Activated T-cell treated with anti-CD3 and anti-CD28 coated beads for 4 hours (primary cell): ENCODE measurements around the gene BABAM1.
A peak's percentile ranks its signal among the peaks of the same experiment; 100 is the strongest.

Source experiments
- DNase-seq: peaks from one replicate; pipeline ENCODE4 v3.0.0-alpha.2; 2020

BABAM1 gene

DNA sequence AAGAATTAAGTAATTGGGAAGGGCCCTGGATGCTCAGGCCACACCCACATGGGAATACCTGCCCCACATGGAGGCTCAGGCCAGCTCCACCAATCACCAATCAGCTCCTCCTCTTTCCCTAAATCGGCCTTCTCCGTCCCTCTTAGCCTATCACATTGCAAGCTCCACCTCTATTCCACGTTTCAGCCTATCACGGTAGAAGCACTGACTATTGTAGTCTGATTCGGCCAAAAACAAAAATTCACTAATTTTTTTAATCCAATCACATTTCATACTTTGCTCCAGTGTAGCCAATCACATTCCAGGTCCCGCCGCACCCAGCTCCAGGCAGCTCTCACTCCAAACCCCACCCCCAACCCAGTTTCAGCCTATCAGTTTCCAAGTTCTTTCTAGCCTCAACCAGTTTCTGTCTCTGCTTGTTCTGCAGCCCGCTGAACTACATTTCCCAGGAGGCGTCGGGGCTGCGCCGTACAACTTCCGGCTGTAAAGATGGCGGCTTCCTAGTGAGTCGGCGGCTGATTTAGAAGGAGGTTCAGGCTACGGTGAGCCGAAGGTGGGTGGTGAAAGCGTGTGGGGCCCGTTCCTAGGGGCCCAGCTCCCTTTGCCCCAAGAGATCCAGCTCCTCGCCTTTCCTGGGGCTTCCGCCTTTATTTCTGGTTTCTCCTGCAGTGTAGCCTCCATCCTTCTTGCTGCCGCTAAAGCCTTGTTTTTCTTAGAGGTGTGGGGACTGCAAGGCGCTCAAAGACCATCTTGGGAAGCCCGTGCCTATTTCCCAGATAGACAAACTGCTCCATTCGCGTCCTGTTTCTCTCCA is at the start of gene BABAM1:
TSS of gene BABAM1 (plus strand) at position 469 of the 814 bp plus-strand sequence. CDS start 1,364 bp downstream, outside the sequence.
- peak; percentile 88 for DNase-seq

DNA sequence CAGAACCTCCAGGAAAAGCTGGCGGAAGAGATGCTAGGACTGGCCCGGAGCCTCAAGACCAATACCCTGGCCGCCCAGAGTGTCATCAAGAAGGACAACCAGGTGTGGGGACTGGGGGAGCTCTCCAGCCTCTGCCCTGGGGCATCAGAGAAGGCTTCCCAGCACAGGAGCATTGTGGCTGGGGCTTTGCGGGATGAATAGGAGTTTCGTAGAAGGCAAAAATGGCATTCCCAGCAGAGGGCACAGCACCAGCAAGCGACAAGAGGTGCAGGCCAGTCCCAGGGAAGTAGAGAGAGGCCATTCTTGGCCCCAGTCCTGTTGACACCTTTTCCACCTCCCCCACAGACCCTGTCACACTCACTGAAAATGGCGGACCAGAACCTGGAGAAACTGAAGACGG is 48.0 kb upstream of the BABAM1 start:
- no peak for DNase-seq

DNA sequence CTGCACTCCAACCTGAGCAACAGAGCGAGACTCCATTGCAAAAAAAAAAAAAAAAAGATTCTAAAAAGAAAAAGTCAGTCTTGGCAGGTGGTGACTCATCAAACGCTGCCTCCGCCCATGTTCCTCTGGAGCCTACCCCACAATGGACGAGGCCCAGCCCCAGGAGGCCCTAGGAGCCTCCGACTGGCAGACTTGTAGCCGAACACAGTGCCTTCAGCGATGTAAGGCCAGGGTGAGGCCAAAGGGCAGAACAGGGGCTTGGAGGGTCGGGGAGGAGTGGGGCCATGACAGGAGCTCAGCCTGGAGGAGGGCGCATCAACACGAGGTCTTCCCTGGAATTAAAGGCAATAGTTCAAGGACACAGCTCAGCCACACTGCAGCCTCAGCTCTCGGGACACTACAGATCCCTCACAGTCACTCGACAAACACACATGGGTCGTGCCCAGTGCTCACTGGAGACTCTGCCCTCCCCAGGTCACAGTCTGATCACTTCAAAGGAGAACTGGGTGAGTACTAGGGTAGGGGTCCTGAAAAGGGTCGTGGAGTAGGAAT is 47.0 kb upstream of the BABAM1 start:
- DNase-seq: no peak

DNA sequence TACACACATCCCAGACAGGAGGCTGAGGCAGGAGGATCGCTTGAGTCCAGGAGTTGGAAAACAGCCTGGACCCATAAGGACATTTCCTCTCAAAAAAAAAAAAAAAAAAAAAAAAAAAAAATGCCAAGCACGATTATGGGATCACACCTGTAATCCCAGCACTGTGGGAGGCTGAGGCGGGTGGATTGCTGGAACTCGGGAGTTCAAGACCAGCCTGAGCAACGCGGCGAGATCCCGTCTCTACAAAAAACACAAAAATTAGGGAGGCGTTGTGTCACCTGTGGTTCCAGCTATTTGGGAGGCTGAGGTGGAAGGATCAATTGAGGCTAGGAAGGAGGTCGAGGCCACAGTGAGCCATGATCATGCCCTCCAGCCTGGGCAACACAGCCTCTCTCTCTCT is 42.2 kb upstream of the BABAM1 start:
- DNase-seq: no peak

DNA sequence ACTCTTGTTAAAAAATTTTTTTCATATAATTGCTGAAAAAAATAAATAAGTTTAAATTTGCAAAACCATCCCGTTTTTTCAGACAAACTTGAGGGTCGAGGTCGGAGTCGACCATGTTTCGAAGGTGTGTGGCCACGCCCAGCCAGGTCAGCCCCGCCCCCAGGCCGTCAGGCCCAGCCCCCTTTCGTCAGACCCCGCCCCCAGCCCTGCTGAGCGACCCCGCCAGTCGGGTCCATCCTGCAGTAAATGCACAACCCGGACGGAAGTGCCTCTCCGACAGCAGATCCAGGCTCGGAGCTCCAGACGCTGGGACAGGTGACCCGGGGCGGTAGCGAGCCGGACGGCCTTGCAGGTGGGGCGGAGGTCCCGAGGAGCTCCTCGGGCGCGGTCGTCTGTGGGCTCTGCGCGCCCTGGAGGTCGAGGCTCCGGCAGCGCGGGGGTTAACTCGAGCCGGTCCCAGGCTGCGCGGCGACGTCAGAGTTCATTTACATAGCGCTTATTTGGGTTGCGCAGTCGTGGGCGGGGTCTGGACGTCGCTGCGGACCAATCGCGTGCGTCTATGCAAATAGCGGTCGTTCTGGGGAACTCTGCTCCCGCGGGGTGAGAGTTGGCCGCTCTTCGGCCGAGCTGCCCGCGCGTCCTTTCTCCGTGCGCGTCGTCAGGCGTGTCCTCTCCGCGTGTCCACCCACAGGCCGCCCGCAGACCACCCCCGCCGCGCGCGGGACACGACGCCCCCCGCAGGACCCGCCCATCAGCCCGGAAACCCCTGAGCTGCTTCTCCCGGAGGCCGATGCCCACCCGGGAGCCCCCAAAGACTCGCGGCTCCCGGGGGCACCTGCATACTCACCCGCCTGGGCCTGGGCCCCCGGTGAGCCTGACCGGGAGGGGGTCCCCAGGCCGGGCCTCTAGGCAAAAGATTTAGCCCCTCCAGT is 41.0 kb upstream of the BABAM1 start, which contains the start of gene OCEL1:
TSS of gene OCEL1 (plus strand) at position 225 of the 932 bp plus-strand sequence. CDS start at position 247, 22 bp downstream.
- peak; percentile 92 for DNase-seq

DNA sequence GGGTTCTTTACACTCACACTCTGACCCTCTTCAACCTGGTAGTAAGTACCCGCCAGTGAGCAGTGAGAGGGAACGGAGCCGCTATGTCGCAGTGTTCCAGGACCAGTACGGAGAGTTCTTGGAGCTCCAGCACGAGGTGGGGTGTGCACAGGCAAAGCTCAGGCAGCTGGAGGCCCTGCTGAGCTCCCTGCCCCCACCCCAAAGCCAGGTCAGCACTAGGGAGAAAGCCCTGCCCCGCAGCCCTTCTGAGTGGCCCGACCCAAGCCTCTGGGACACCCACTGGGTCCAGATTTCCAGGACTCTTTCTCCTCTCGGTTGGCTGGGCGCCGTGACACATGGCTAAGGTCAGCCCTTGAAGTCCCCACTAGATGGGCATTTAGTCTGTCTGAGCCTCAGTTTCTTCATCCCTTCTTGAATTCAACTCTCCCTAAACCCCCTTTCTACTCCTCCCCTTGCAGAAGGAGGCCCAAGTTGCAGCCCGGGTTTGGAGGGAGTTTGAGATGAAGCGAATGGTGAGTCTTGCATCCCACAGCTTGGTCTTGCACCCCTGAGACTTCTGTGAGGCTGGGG is 39.4 kb upstream of the BABAM1 start:
- no peak for DNase-seq

DNA sequence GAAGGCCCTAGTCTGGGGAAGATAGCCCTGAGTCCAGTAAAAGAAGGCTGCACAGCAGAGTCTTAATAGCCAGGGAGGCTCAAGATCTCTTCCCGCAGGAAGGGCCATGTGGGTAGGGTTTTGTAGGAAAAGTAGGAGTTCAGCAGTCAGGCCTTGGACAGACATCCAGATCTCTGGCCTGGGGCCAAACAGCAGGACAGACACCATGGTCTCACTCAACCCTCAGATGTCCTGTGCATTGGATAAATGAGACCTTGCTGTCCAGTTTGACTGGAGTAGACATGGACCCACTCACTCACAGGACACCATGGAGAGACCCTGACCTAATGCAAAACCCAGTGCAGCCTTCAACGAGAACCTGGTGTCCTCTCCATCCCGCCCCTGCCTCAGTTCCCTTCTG is 37.4 kb upstream of the BABAM1 start:
- DNase-seq: no peak

DNA sequence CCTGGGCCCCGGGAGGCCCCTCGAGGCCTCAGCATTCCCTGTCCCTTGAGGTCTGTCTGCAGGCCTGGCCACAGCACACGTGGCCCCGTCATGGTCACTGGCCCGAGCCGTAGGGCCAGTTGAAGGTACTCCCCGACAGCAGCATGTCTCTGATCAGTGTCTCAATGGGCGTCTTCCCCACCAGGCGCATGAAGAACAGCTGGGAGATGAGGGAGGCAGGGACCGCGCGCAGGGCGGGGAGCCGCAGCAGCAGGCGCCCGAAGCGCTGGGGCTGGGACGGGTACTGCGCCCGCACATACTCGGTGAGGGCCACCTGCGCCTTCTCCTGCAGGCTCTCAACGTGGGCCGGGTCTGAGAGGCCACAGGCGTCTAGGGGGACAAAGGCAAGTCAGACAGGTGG is 35.0 kb upstream of the BABAM1 start:
- no peak for DNase-seq

DNA sequence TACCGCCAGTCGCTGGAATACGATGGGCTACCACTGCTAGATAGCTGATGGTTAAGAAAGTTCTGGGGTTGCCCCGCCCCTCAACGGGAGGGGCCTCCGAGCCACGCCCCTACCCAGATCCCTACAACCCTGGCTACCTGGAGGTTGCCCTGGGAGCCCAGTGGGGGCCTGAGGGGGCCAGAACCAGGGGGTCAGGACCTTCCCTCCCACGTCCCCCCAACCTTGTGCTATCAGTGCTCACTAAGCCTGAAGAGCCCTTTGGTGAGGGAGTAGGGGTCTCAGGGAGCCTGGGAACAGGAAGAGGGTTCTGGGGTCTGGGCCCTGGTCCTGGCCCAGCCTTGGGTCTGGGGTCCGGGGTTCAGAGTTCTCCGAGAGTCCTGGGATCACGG is 32.3 kb upstream of the BABAM1 start:
- peak; percentile 50 for DNase-seq

DNA sequence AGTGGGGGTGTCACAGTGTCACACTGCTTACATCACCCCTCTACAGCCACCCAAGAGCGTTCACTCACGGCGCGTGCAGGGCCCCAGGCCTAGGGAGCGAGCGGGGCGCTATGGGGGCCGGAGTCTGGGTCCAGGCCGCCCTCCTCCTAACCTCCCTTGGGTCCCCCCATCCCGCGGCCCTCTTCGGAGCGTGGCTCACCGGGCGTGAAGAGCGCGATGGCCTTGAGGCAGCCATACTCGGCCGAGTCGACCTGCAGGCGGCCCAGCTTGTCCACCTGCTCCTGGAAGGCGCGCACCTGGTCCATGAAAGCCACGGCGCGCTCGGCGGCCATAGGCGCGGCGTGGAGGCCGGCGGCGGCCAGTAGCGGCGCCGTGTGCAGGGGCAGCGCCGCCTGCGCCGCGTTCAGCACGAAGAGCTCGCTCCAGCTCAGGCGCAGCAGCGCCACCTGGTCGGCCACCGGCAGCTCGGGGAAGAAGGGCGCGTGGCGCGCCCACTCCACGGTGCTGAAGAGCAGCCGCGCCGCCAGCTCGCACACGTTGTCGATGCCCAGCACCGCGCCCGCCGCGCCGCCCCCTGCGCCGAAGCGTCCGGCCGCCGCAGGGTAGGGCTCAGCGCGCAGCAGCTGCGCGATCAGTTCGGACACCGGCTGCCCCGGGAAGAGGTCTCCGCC is 31.8 kb upstream of the BABAM1 start:
- peak; percentile 51 for DNase-seq

DNA sequence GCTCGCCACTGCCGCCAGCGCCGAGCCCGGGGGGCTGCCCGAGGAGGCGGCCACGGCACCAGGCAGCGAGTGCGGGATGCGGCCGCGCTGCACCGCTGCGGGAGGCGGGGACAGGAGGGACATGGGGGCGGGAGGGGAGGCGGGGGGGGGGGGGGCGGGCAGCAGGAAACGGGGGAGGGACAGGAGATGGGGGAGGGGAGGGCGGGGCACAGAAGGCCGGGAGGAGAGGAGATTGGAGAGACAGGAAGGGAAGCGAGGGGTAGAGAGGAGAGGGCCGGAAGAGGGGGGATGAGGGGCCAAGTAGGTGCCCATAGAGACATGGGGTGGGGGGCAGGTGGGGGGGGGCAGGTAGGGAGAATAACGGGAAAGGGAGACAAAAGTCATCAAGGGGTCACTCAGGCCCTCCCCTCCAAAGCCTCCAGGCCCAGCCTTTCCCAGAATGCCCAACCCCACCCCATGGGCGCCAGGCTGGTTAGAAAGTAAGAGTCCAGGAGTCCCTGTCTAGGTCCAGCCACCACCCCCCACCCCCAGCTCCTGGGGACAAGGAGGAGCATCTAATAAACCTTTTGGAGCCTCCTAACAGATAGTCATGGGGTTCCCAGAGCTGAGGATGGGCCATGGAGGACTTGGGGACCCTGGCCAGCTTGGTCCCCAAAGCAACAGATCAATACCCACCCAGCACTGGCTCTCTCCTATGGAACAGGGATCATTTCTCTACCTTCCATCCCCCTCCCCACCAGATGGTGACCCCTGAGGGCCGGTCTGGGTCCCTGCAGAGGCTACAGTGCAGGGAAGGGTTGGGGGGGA is 31.1 kb upstream of the BABAM1 start:
- DNase-seq: no peak

DNA sequence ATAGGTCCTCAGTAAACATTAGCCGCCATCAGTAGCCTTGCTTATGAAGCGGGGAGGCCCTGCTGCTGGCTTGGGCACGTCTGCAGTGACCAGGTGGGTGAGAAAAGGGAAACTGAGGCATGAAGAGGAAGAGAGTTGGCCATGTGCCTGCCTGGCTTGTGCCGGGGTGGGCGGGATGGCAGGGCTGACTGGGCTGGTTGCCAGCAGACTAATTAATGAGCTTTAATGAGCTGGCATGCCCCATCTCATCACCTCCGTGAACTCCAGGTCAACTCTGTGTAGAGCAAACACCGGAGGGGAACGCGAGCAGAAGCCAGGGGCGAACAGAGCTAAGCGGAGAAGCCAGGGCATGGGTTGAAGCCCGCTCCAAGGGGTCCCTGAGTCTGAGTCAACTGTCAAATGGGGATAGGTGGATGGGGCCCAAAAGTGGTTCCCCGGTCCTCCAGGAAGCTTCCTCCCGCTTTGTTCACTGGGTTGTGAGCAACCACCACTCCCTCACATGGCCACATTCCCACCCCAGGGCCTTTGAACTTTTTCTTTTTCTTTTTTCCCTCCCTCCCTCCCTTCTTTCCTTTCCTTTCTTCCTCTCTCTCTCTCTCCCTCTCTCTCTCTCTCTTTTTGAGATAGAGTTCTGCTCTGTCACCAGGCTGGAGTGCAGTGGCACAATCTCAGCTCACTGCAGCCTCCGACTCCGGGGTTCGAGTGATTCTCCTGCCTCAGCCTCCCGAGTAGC is 30.3 kb upstream of the BABAM1 start:
- no peak for DNase-seq

DNA sequence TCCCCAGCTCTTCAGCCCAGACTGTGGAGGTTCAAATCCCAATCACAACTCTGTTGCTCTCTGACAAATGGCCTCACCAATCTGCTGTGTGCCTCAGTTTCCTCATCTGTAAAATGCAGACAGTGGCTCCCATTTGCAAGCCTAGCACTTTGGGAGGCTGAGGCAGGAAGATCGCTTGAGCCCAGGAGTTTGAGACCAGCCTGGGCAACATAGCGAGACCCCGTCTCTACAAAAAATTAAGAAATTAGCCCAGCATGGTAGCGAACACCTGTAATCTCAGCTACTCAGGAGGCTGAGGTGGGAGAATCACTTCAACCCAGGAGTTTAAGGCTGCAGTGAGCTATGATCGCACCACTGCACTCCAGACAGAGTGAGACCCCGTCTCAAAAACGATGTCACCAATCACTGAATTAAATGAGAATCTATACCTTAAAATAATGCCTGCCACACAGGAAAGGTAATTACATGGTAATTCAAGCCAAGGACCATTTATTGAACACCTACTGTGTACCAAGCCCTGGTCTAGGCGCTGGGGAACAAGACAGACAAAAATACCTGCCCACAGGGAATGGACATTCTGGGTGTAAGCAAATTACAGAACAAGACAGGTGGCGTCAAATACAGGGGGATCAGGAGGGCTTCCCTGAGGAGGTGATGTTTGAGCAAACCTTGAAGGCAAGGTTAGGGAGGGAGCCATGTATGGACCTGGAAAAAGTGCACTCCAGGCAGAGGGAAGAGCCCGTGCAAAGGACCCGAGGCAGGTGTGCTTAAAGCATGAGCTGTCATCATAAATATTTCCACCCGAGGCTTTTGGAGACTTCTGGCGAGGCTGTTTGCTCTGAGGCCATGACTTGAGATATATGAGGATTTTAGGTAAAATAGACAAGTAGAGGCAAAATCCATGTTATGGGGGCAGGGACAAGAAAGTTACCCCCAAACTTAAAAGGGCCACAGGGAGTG is 29.2 kb upstream of the BABAM1 start:
- no peak for DNase-seq

DNA sequence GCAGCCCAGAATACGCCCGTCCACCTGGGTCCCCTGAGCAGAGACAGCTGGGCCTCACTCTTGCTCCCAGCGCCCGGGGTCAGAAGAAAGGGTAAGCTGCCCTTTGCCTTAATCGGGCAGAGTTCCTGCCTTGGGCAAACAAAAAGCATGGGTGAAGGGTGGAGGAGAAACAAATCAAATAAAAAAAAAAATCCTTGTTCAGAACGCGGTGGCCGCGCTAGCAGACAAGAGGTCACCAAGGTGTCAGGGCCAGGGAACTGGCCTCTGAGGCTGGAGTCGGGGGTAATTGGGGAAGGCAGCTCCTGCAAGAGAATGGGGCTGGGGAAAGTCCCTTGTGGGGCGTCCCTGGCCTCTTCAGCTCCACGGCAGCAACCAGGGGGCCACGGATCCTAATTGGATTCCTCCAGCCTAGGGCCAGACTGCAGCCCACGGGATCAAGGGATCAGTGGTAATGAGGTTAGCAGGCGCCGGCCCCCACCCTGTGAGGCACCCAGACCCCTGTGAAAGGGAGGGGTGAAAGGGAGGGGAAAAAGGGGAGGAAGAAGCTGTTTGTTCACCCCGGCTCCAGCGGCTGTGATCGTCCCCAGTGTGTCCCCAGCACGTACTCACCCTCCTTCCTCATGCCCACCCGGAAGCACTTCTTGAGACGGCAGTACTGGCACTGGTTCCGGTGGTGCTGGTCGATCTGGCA is 27.0 kb upstream of the BABAM1 start:
- no peak for DNase-seq

DNA sequence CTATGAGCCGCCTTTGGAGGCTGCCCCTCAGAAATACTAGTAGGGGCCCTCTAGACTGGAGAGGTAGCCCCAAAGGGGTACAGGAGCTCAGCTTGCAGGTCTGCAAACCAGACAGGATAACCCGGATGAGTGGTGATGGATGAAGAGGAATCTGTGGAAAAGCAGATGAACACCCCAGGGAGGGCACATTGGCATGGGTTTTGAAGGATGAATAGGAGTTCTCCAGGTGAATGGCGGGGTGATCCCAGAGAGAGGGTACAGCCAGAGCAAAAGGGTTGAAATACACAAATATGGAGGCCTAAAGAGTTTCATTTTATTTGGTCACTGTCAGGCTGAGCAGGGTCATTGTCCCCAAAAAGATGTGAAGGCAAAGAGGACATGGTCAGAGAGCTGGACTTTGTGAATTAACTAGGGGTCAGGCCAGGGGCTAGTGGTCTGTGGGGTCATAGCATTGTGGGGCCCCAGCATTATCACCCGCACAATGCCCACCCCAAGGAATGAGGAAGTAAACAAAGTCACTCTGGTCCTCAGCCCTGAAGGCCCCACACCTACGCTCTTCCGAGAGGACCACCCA is 26.3 kb upstream of the BABAM1 start:
- no peak for DNase-seq

DNA sequence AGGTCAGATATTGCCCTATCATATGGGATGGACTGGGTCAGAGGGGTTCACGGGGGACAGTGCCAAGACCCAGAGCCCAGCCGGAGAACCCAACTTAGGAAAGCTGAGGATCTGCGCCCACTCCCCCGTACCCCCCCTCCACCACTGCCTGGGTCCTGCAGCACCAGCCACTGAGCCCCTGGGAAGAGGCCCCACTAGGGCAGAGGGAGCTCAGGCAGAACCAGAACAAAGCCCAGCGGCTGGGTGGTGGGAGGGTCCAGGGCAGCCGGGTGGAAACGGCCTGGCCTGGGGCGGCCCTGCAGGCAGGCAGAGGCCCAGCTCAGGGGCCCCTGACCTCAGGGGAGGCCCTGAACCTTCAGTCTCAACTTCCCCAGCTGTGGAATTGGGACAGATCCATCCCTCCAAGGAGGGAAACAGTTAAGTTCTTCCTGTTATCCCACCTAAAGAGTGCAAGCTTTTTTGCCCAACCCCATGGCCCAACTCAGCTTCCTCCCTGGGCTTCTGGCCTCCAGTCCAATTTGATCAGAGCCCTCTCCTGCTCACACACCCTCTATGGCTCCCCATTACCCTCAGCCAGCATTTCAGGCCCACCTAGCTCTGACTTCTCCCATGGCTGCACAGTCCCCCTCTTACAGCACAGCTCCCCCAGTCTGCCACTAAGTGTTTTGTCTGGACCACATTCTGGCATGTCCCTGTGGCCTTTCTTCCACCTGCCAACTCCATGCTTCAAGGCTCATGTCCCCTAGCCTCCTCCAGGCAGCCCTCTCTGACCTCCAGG is 24.6 kb upstream of the BABAM1 start:
- DNase-seq: no peak

DNA sequence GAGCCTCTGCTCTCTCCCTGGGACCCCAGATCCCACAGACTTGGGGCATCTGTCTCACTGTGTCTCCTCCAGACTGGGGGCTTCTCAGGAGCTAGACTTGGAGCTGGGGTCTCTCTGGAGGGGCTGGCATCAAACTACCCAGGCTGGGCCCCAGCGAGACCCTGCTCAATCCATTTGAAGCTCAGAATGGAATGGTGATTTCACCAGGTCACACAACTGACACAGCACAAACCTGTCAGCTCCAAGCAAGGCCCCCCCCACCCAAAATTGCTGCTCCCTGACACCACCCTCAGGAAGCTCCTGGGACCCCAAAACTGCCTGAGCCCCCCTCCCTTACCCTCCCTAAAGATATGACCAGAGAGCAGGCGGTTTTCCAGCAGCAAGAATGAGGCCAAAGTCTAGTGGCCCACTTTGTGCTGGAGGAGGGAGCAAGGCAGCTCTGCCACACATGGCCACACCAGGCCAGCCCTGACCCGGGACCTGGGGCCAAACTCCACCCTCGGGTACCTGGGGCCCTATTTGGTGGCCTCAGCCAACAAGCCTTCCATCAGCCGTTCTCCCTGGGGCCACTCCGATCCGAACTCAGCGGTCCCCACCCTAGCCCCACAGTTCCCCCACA is 23.9 kb upstream of the BABAM1 start:
- DNase-seq: no peak
